ENCODE data around the gene CEP57L1.
"Not testable (repeated sequence)": the region's sequence is repeated elsewhere in the genome, so short reads cannot be mapped to it uniquely, and the experiment has no call there.

The CEP57L1 gene

GRCh38 chr6:109074133-109074415 is 21.2 kb upstream of the CEP57L1 start:
- DNase-seq = no peak

GRCh38 chr6:109075934-109076333 is 19.4 kb upstream of the CEP57L1 start:
- DNase-seq = no peak

DNA sequence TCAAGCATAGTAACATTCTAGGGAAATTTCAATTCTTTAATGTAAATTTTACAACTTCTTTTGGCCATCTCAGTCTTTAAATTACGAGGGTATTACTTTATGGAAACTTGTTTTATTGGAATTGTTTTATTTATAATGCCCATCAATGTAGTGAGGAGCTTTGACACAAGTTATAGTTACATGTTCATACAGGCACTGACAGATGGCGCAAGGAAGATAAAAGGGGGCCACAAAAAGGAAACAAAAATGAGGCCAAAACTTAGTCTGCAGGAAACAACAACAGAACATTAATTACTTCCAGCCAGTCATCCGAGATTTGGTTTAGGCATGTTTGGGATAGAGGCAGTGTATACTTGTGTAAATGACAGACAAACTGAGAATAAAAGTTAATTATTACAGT is 18.9 kb upstream of the CEP57L1 start:
- peak; percentile 32 for DNase-seq

DNA sequence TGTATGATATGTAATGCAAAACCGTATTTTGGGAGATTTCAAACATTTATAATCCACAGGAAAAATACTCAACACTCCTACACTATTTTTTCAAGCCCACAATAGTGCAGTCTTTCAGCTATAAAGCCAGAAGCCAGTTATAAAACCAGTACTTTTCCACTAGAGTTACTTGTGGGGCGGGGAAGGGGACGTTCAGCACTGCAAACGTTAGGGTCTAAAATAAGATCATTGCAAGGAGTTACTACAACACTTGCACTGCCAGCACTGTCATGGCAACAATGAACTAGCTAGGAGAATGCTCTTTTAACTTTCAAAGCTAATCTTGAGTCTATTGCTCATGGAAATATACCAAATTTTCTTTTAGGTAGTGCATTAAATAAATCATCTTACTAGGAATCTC is 15.3 kb upstream of the CEP57L1 start:
- DNase-seq = no peak

DNA sequence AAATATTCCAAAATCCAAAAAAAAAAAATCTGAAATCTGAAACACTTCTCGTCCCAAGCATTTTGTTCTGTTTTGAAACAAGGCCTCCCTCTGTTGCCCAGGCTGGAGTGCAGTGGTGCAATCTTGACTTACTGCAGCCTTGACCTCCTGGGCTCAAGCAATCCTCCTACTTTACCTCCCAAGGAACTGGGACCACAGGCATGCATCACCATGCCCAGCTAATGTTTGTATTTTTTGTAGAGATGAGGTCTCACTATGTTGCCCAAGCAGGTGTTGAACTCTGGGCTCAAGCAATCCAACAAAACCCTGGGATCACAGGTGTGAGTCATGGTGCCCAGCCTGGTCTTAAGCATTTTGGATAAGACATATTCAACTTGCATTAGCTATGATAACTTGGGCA is 14.3 kb upstream of the CEP57L1 start:
- DNase-seq = no peak

DNA sequence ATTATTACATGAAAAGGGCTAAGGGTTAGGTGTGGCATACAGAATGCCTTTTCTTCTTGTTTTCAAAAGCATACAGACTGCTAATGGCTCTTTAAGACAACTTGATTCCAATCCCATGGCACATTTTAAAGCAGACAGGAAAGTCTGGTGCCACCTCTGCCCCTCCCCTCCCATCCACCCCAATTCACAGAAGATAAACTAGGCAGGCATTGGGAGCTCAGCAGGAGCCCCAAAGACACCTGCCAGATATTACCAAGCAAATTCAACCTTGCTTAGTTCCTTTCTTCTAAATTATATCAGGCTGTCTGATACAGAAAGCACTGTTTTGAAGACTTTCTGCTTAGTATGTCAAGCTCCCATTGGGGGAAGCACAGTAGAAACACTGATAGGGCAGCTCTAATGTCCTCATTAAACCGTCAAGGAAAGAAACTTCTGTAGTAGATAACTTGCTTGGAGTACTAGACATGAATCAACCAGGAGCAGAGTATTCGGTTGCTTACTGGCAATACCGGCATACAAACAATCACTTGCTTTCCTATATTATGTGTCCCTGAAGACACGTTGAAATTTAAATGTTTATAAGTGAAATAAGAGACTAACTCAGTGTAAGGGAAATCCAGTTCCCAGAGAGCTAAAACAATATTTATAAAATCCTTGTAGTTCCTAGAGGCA is 13.7 kb upstream of the CEP57L1 start:
- DNase-seq = no peak

GRCh38 chr6:109082188-109082577 is 13.1 kb upstream of the CEP57L1 start:
- DNase-seq = no peak

GRCh38 chr6:109083657-109084056 is 11.7 kb upstream of the CEP57L1 start:
- no peak for DNase-seq

DNA sequence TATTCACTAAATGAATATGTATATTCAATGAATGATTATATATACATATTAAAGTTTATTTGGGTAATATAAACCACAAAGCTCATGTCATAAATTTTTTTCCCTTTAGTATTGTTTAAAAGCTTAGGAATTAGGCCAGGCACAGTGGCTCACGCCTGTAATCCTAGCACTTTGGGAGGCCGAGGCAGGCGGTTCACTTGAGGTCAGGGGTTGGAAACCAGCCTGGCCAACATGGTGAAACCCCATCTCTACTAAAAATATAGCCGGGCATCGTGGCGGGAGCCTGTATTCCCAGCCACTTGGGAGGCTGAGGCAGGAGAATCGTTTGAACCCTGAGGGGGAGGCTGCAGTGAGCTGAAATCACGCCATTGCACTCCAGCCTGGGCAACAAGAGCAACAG is 11.2 kb upstream of the CEP57L1 start:
- not testable (repeated sequence) for DNase-seq

- DNase-seq = no peak
Observed at GRCh38 chr6:109087661-109088264, 7.5 kb upstream of the CEP57L1 start.

- no peak for DNase-seq
Observed at GRCh38 chr6:109088995-109089394, 6.3 kb upstream of the CEP57L1 start.

DNA sequence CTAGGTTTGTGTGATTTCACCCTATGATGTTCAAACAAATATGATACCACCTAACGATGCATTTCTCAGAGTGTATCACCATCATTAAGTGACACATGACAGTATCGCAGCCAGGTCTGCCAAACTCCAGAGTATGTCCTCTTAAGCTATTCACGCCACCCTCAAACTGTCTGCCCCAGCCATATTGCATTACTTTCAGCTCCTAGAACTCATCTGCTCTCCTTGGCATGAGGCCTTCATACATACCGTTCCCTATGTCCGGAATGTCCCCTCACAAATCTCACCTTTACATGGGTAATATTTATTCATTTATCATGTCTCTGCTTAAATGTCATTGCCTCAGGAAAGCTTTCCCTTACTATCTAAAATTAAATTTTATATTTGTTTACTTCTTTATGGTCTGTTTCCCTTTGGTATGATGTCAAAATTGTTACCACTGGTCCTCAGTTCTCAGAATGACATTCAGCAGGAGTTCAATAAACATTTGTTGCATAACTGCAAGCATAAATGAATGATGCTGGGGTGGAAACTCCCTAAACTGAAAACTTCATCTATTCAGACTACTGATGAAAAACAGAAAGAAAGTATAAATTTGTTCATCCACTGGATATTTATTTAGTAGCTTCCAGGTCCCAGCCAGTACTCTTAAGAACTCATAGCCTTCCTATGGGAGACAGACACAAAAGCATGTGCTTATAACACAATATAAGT is 3.8 kb upstream of the CEP57L1 start:
- DNase-seq = no peak

GRCh38 chr6:109092074-109092473 is 3.2 kb upstream of the CEP57L1 start:
- no peak for DNase-seq

DNA sequence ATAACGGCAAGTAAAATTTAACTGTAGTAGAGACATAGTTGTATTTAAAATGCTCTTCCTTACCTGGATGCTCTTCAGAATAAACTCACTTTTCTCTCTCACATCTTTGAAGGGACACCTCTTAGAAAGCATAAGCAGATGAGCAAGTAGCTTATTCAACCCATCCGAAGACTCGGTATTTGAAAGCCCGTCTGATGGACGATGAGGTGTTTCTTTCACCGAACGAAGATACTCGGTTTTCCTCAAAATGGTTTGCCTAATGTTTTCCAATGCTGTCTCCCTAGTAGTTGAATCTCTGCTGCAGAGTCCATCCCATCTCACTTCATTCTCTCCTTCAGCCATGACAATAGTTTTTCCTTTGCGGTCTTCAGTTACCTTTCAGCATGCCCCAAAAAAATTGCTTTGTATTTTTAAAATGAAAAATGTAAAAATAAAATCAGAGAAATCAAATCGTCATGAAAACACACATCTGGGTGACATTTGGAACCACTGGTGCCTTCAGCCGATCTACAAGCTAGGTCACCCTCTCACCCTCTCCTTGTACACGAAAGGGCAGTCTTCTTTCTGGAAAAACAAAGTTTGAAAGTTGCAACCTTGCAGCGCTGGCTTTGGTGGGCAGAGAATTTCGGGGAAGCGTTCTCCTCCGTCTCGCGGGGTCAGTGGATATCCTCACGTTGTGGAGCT is 1.4 kb upstream of the CEP57L1 start:
- no peak for DNase-seq

GRCh38 chr6:109094416-109095035 is 781 bp upstream of the CEP57L1 start, which contains the start of gene SESN1:
TSS of gene SESN1 (minus strand) at chr6:109094846. CDS start at chr6:109094073, 773 bp downstream.
- peak; percentile 95 for DNase-seq

- no peak for DNase-seq
Observed at GRCh38 chr6:109095835-109096084, 453 bp downstream of the CEP57L1 start.

GRCh38 chr6:109096208-109096607 is 901 bp downstream of the CEP57L1 start:
- no peak for DNase-seq

GRCh38 chr6:109097661-109098060 is 2.4 kb downstream of the CEP57L1 start:
- DNase-seq = no peak

- DNase-seq = no peak
Observed at GRCh38 chr6:109102762-109103161, 7.5 kb downstream of the CEP57L1 start.

DNA sequence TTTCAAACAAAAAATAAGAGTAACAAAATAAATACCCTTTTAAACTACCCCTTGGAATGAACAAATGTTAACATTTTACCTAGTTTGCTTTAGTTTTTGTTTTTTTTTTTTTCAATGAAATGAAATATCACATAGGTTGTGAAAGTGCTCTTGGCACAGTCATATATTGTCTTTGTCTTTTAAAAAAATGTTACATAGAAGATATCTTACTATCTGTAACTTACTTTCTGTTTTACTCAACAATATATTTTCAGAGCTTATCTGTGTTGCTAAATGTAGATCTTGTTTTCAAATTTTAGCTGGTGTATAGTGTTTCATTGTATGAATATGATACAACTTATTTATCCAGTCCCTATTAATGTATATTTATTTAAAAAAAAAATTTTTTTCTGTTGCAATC is 8.6 kb downstream of the CEP57L1 start:
- no peak for DNase-seq

- no peak for DNase-seq
Observed at GRCh38 chr6:109104512-109104911, 9.2 kb downstream of the CEP57L1 start.

DNA sequence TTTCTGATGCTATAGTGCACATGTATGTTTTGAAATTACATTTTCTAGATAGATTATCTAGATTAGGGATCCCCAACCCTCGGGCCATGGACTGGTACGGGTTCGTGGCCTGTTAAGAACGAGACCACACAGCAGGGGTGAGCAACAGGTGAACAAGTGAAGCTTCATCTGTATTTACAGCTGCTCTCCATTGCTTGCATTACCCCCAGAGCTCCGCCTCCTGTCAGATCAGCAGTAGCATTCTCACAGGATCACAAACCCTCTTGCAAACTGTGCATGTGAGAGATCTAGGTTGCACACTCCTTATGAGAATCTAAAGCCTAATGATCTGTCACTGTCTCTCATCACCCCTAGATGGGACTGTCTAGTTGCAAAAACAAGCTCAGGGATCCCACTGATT is 10.4 kb downstream of the CEP57L1 start:
- DNase-seq = no peak

- not testable (repeated sequence) for DNase-seq
Observed at GRCh38 chr6:109109663-109110062, 14.4 kb downstream of the CEP57L1 start.

GRCh38 chr6:109112663-109113062 is 17.4 kb downstream of the CEP57L1 start:
- not testable (repeated sequence) for DNase-seq
